Loucy (cell line): Measurements from ENCODE around the gene CZIB.

Experiments used
- CTCF ChIP-seq: fragments of 200-600 bp; sonication (generic); conservative IDR thresholded peaks from 2 replicates; pipeline ENCODE4 v1.5.1; 2014; ENCODE audit warnings: mild to moderate bottlenecking, antibody characterized with exemption, low read length
- EZH2phosphoT487 ChIP-seq: fragments of 200-600 bp; IDR thresholded peaks from 2 replicates; pipeline ENCODE4 v1.6.1; 2018; ENCODE audit warnings: antibody characterized with exemption, mild to moderate bottlenecking, moderate library complexity, borderline replicate concordance

GRCh38 chr1:53183095-53183990, 37.1 kb downstream of the CZIB start:
- TF ChIP-seq CTCF (no peak), EZH2phosphoT487 (no peak)
